Stimulated activated CD8-positive, alpha-beta memory T cell treated with anti-CD3 and anti-CD28 coated beads, Interleukin-15, amount 100 ng/mL, for 1 hour (primary cell): ENCODE results near the gene PPIC.

ENCODE experiments used
- DNase-seq: peaks from one replicate; pipeline ENCODE4 v3.0.0-alpha.2; 2020; ENCODE audit warnings: low read depth

PPIC gene

DNA sequence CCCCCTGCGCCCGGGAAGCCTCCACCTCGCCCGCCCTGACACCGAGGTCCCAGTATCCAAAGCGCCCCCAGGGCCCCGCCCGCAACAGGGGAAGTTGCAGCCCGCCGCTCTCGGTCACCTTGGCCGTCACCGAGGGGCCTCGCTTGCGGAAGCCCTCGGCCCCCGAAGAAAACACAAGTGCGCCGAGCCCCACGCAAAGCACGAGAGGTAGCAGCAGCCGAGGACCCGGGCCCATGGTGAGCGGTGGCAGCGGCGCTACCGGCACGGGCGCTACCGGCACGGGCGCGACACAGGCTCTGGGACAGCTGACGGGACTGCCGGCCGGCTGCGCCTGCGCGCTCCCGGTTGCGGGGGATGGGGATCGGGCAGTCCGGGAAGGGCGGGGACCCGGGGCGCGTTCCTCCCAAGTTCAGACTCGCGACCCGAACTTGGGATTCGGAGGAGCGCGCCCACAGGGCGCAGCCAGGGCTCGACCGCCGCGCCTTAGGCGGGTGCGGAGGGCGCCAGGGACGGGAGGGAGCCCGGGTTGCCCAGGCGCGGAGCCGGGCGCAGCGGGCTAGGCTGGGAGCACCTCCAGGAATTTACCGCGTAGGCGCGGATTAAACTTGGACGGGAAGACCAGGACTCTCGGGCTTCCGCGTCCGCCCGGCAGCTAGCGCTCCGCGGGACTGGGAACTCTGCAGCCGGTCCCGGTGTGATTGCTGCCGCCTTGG lies at the start of gene PPIC:
Gene PPIC, minus strand, starts transcription at position 335 of the 713 bp plus-strand sequence. Its CDS starts 100 bp downstream, at position 235.
- DNase-seq: no peak

DNA sequence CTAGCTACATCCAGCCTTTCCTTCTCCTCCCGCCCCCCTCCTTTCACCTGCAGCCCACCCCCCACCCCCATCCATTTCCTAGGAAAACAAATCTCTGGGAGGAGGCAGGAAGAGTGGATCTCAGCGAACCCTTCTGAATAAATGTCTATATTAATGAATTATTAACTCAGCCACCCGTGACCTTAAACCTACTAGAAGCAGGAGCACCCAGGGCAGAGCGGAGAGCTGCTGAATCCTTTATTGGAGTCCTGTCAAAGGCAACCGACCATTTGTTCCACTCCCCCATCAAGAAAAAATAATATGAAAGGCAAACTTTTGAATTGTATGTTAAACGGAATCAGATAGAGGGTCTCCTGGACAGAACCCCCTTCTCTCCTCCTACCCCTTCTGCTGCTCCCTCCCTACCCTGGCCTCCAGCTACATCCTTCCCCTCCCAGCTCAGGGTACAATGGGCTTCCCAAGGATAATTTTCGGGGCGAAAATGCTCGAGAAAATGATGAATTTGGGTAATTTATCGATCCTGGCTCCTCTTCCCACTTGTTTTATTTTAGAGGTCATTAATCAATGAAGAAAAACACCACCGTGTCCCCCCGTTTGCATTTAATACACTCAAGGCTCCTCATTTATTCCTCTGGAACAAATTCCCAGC lies 49.2 kb upstream of the PPIC start:
- no peak for DNase-seq

DNA sequence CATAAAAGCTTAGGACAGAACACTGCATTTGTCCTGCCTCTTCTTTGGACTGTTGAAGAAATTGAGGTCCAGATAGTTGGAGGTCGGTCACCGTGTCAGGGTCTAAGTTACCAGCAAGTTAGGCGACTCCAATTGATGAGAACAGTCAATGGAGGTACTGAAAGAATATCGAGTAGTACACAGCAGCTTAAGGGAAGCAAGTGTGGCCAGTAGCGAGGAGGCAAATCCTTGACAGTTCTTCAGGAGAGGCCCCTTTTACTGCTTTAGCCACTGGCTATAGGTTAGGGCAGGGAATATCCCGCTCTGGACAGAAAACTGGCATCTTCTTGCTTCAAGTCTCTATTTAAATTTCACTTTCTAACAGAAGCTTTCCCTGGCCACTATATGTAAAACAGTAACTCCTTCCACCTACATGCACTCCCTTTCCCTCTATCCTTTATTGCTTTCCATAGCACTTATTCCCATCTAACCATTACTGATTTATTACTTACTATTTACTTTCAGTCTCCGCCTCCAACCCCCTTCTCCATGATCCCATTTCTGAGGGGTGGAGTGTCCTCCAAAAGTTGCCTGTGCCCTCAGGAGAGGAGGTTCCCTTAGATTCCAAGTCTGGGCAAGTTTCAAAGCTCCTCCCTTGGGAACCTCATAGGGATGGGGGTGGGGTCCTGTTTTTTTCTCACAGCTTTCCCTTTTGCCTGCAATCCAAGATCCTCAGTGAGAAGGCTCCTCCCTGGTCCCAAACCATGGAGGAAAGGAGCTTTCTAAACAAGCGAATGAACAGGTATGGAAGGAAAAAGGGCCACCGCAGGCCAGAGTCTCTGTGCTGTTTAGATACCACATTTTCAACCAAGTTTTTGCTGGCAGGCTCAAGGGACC lies 48.4 kb upstream of the PPIC start:
- DNase-seq: no peak

DNA sequence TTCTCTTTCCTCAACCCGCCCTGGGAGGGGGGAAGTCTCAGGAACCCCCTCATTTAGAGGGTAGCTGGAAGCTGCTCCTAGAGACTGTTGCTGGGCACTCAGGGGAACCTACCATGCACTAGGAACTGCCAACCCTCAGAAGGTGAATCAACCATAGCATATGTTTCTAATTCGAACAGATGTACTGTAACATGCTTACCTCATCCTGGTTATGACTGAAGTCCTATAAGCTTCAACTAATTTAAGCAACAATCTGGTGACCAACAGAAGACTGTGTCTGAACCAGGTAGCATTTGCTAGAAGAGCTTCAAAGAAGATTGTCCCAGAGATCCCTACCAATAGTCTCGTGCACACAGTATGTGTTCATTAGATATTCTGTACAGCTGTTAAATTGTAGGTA lies 46.8 kb upstream of the PPIC start:
- DNase-seq: no peak

DNA sequence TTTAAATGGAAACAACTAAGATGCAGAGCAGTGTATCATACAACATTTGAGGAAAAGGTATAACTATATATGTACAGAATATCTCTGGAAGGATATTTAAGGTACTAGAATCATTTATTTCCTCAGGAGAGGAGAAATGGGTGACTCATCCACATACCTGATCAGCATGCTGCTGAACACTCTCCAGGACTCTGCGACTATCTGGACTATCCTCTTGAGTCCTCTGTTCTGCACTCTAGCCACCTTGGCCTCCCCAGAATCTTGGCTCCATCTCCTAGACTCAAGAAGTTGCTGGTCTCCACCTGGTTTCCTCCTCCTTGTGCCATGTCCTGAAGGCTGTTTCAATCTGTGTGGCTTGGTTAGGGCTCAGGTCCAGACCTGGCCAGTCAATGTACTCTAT lies 43.7 kb upstream of the PPIC start:
- DNase-seq: no peak

DNA sequence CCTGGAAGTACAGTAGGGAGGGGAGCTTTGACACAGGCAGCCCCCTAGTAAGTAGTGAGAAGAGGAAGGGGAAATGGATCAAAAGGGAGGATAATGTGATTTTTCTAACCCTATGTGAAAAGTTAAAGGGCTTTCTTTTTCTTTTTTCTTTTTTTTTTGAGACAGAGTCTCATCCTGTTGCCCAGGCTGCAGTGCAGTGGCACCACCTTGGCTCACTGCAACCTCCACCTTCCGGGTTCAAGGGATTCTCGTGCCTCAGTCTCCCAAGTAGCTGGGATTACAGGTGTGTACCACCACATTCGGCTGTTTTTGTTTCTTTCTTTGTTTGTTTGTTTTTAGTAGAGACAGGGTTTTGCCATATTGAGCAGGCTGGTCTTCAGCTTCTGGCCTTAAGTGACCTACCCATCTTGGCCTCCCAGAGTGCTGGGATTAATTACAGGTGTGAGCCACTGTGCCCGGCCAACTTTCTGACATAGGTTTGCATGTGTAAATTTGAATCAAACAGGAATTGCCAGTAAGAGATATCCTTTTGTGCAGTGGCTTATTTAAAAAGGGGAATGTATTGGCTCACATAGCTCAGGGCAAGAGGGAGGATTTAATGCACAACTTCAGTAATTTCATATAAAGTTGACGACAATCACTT lies 39.1 kb upstream of the PPIC start:
- DNase-seq: no peak

DNA sequence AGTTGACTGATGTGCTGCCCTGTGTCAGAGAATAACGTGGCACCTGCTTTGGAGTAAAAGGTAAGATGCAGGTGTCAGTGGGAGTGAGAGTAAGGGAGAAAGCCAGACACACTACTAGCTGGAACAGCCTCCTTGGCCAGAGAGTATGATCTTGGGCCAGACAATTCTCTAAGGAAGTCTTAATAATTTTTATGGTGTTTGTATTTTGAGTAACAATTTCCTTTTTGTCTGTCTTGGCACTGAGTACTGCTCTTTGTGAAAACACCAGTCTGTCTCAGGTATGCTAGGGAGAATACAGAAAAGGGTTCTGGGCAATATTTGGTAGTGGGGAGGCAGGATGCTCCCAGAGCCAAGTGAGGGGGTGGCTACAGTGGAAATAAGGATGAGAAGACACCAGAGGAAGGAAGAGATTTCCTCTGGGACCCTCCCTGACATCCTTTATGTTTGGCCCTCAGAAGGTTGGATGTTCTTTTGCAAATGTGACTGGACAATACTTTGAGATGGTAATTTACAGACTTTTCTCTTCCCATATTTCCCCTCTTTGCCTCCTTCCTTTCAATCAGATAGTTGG lies 31.9 kb upstream of the PPIC start:
- no peak for DNase-seq

DNA sequence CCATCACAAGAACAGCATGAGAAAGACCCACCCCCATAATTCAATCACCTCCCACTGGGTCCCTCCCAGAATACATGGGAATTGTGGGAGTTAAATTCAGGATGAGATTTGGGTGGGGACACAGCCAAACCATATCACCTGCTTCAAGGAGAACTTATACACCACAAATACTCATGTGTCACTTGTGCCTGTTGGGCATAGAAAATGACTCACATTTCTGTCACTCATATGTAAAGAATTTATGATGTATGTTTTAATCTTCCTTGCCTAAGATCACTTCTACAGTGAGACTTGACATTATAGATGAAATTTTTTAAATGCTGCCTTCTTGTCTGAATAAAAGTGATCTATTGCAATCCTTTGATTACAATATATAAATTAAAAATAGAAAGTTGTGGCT lies 29.5 kb upstream of the PPIC start:
- no peak for DNase-seq

DNA sequence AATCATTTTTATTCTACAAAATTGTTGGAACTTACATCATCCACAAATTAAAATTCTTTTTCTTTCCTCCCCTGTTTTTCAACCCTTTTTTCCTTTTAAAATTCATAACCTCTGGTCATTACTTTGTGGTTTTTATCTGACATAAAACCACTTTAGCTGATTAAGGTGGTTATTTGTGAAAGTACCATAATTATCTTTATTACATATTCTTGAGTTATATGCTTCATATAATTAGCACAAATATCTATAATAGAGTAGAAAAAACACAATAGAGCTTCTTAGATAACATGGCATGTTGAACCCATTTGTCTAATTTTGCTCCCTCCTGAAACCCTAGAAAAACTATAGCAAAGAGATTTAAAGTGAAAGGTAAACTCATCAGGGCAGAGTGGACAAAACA lies 22.9 kb upstream of the PPIC start:
- DNase-seq: no peak

DNA sequence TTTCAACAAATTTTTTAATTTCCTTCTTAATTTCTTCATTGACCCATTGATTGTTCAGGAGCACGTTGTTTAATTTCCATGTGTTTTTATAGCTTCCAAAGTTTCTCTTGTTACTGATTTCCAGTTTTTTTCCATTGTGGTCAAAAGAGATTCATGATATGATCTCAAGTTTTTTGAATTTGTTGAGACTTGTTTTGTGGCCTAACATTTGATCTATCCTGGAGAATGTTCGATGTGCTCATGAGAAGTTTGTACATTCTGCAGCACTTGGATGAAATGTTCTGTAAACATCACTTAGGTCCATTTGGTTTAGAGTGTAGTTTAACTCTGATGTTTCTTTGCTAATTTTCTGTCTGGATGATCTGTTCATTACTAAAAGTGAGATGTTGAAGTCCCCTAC lies 14.7 kb upstream of the PPIC start:
- DNase-seq: no peak

DNA sequence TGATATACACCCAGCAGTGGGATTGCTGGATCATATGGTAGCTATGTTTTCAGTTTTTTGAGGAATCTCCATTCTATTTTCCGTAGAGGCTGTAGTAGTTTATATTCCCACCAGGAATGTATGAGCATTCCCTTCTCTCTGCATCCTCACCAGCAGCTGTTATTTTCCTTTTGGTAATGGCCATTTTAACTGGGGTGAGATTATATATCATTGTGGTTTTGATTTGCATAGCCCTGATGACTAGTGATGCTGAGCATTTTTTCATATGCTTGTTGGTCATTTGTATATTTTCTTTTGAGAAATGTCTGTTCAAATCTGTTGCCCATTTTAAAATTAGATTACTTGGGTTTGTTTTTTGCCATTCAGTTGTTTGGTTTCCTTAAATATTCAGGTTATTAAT lies 11.2 kb upstream of the PPIC start:
- DNase-seq: no peak

DNA sequence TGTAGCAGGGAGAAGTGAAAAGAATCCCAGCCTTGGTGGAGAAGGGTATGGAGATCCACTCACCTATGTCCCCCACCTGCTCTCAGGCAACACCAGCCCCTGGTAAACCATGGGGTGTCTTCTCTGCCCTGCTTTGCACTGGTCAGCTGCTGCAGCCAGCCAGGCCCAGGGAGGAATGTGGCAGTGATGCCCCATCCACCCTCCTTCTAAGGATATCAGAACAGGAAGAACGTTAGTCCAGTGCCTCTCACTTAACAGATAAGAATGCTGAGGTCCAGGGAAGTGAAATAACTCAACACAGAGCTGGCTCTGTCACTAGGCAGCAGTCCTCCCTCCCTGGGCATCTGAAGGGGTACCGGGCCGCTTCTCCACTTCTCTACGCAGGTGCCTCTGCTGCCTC lies 9.7 kb upstream of the PPIC start:
- no peak for DNase-seq

DNA sequence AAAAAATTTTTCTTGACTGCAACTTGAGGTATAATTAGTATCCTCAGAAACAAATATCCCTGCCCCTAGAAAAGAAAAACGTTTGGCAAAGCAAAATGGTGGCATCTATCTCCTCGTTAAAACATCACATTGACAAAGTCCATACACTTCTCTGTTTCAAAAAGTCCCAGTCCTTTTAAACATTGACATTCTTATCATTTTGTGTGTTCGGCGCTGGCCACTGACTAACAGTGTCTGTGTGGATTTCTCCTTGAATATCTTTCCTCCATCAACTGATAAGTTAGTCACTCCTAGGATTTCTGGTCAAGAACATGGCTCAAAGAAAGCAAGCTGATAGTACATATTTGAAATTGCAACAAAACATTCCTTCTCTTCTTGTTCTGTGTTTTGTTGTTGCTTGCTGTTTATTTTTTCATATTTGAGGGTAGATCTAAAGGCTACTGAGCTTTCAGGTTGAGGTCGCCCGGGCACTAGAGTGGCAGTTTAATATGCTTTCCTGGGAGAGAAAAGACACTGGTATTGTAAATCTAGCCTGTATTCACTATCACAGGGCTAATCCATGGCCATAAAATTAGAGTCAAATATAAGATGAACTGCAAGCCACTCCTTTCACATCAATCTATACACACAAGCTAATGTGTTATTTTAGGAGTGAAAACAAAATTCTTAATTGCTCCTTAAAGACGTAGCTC lies 8.5 kb upstream of the PPIC start:
- DNase-seq: no peak

DNA sequence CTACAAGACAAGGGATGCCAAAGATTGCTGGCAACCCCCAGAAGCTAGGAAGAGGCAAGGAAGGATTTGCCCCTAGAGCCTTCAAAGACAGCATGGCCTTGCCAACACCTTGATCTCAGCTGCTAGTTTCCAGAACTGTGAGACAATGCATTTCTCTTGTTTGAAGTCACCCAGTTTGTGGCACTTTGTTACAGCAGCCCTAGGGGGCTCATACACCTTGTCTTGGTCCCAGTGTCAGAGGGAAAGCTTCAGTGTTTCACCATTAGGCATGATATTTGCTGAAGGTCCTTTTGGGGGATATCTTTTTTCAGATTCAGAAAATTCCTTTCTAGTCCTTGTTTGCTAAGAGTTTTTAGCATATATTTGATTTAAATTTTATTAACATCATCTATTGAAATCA lies 3.1 kb upstream of the PPIC start:
- no peak for DNase-seq

DNA sequence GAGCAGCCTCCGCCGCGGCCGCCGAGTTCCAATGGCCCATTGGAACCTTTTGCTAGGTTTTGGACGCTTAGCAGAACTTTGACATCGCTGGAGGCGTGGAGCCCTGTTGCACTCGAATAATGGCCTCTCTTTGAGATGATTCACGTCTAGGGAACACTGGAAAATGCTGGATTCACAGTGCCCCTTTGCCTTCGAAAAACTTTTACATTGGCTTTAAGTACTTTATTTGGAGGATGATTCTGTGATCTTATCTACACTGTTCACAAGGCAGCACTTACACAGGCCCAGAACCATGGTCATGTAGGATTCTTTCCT lies 536 bp upstream of the PPIC start:
- DNase-seq: no peak

DNA sequence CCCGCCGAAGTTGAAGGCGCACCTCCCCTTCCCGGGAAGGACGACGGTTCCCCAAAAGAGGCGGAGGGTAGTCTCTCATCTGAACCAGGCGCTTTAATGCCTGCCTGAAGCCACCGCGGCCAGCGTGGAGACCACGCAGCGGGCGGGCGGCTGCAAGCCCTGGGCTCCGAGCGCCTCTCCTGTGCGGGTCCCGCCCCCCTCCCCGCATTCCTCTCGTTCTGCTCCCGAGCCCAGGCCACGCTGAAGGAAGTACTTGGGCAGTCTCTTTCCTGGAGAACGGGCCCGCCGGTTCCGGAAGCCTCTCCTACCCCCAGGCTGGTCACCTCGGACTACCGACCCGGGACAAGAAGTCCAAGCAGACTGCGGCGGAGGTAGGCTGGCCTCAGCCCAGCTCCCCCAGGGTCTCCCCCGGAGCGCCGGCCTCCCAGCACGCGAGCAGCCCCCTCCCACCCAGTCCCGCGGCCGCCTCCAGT lies 571 bp downstream of the PPIC start:
- DNase-seq: no peak

DNA sequence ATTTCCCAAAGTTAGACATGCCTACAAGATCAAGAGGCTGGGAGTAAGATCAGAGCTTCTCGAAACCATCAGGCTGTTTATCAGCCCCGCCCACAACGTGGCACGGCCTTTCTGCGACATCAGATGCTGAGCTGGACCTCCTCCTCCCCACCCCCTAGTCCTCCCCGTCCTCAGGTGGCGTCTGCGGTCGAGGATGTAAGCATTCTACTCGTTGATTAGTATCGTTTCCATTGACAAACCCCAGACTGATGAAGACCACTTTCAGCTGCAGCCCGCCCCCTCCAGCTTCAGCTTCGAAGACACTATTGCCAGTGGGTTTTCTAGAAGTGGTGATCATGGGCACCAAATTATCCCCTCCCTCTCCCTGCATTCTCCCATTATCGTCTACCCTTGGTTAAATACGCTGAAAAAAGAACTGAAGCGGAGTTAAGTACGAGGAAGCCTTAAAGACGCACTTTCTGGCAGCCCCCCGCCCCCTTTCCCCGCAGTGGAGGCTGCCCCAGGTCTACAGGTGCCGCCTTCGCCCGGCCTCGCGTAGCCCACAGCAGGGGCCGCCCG lies 1.1 kb downstream of the PPIC start:
- DNase-seq: no peak

DNA sequence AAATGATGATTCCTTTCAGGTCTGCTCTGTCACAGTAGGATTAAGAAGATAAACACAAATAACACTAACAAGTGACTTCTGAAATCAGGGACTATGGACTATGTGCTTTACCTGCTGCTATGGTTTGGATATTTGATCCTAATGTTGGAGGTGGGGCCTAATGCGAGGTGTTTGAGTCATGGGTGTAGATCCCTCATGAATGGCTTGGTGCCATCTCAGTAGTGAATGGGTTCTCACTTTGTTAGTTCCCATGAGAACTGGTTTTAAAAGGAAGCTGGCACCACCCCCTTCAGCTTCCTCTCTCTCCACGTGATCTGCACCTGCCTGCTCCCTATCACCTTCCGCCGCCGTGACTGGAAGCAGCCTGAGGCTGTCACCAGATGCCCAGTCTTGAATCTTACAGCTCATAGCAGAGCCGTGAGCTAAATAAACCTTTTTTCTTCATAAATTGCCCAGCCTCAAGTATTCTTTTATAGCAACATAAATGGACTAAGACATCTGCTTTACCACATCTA lies 3.3 kb downstream of the PPIC start:
- DNase-seq: no peak

DNA sequence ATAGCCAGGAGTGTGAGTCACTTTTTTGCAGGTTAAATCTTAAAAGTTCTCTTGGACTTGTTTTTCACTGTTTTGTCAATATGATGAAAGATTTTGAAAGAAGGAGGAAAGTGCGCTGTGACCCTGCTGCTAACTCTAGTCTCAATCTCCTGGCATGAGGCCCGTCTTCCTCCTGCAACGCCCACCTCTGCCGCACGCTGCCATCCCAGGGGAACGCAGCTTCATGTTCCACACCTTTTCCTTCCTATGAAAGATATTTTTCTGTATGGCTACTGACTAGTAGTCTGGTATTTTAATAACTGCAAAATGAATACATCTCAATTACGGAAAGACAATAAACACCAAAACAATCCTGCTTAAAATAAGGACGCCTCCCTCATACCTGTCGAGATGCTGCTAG lies 8.3 kb downstream of the PPIC start:
- no peak for DNase-seq

DNA sequence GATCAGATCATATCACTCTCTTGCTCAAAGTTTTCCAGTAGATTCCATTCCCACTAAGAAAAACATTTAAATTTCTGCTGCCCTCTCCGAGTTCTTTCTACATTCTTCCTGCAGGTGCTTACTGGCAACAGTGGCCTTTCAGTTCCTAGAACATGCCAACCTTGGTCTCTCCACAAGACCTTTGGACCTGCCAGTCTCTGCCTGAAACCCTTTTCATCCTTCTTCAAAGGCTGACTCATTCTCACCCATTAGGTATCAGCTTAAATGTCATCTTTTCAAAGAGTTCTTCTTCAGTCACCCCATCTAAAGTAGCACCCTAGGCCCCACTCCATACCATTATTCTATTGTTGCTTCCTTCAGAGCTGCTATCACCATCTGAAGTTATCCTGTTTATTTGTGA lies 21.8 kb downstream of the PPIC start:
- DNase-seq: no peak

DNA sequence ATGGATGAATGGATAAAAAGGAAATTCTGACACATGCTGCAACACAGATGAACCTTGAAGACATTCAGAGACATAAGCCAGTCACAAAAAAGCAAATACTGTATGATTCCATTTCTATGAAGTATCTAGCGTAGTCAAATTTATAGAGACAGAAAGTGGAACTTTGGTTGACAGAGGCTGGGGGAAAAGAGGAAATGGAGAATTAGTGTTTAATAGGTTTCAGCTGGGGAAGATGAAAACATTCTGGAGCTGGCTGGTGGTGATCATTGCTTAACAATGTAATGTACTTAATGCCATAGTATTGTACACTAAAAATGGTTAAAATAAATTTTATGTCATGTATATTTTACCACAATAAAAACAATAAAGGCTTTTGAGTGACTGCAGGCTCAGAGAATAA lies 24.2 kb downstream of the PPIC start:
- no peak for DNase-seq
